ENCODE data around the gene PRAME.
"Not testable (repeated sequence)": the region's sequence is repeated elsewhere in the genome, so short reads cannot be mapped to it uniquely, and the experiment has no call there.

Gene PRAME

DNA sequence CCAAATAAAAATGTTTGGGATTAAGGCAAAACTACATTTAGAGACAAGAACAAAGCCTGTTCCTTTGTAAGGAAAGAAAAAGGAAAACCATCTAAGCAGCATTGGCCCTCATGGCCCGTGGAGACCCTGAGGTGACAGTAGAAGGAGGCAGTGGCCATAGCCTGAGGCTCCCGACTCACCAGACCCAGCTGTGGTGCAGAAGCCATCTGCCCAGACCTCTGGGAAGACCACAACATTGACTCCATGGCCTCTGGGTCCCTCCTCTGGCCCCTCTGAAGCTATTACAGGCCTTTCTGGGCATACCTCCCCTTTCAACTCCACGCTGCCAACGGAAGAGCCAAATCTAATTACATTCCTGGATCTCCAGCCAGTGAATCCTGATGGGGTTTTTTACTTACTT is 6.4 kb downstream of the PRAME start:
- no peak for DNase-seq (ENCODE audit: low read depth in 2 of 2)

DNA sequence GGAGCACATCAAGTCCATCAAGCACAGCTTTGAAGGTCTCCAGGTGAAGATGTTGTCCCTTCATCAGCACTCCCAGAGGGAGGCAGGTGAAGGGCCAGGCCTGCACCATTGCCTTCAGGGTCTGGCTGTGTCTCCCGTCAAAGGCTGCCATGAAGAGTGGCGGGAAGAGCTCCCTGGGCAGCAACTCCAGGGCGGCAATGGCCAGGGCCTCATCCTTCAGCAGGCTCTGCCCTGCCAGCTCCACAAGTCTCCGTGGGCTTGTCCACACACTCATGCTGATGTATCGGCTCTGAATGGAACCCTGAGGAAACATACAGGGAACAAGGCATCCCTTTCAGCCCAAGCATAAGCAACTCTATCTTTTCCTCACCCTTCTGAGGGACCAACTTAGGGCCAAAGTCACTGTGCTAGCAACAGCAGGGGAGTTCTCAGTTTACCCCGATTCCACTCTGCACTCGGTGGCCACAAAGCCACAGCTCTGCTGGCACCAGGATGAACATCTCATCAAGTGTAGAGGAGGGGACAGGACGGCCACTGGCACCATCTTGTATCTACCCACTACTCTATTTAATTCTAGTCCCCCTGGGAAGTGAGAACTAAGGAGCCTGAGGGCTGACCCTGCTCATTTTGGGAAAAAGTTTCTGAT is 8.2 kb downstream of the PRAME start:
- DNase-seq (ENCODE audit: low read depth in 2 of 2), result no peak

DNA sequence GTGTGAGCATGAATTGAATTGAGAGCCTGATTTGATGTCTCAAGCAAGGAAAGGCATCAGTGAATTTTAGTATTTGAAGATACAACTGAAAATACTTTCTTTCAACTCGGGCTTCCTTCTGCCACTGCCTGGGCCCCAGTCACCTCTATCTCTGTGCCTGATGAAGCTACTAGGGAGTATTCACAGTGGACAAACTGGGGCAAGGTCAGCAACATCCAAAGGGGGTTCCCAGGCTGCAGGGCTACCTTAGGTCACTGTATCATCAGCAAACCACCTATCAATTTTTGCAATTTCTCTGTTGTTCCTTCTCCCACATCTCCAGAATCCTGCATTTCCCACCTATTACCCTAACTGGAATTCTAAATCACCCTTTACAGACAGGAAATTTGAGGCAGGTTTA is 10.2 kb downstream of the PRAME start:
- no peak for DNase-seq (ENCODE audit: low read depth in 2 of 2)

DNA sequence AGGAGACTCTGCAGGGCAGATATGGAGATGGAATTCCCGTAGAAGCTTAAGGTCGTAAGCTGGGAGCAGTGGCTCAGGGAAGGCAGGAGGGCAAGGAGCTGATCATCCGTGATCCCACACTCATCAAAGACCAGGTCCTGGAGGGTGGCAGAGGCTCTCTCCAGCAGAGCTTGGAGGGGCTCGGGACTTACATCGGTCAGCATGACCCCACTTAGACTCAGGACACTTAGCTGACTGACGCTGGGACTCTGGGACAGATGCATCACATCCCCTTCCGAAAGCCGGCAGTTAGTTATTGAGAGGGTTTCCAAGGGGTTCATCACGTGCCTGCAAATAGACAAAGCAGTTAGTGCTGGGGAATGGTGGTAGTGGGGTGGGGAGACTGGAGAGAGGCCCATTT is 10.7 kb downstream of the PRAME start:
- DNase-seq (ENCODE audit: low read depth in 2 of 2), result no peak

DNA sequence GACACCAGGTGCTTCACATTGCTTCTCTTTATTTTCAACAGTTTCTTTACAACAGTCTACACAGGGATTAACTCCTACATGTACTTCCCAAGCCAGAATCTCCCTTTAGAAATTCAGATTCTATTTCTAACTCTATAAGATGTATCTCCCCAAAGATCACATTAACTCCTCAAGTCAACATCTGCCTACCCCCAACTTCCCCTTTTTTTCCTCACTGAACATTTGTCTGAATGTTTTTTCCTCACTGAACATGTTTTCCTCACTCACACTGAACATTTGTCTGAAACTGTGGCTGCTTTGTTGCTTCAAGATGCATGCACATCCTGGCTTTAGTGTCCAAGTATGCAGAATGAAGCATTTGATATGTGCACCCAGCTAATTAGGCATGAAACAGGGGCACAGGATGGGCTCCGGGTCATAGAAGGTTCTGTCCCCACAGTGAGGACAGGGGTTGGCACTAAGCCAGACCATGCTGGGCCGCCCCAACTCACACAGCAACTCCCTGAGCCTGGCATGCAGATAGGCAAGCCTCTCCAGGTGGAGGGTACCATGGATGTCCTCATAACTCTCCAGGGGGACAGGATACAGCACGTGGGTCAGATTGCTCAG is 11.3 kb downstream of the PRAME start:
- DNase-seq (ENCODE audit: low read depth in 2 of 2), result no peak

DNA sequence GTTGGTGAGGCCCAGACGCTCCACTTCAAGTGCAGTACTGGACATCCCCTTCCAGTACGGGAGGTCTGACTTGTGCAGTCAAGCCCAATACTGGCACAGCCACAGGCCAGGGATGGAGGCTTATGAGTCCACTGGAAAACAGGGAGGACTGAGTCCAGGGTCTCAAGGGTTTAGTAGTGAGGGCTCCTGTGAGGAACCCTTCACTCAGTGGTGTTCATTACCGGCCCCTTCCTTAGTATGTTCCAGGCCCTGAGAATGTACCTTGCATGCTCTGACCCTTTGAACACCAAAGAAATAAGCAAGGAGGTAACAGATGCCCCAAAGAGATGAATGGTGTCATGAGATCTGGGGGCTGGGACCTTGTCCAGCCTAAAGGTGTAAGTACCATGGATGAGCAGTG is 11.8 kb downstream of the PRAME start:
- DNase-seq (ENCODE audit: low read depth in 2 of 2), result no peak

DNA sequence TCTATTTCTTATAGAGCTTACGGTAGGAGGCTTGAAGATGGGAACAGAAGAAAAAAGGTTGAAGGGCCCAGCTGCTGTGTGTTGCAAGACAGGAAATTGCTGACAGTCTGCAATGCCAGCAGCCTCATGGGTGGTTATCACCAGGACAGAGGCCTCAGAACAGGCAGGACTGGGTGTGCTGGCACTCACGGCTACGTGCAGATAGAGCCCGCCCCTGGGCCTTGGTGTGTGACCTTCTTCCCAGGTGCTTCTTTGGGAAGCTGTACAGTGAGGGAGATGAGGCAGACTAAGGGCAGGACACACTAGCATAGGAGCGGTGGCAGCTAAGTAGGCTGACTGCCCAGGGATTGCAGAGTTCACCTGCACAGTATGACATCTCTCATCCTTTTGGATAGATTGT is 12.6 kb downstream of the PRAME start:
- DNase-seq (ENCODE audit: low read depth in 2 of 2), result no peak

DNA sequence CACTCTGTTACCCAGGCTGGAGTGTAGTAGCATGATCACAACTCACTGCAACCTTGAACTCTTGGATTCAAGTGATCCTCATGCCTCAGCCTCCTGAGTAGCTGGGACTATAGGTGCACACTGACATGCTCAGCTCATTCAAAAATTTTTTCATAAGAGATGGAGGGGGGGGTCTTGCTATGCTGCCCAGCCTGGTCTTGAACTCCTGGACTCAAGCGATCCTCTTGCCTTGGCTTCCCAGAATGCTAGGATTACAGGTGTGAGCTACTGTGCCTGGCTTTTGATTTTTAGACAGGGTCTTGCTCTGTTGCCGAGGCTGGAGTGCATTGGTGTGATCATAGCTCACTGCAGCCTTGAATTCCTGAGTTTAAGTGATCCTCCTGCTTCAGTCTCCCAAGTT is 14.0 kb downstream of the PRAME start:
- DNase-seq (ENCODE audit: low read depth in 2 of 2), result no peak

DNA sequence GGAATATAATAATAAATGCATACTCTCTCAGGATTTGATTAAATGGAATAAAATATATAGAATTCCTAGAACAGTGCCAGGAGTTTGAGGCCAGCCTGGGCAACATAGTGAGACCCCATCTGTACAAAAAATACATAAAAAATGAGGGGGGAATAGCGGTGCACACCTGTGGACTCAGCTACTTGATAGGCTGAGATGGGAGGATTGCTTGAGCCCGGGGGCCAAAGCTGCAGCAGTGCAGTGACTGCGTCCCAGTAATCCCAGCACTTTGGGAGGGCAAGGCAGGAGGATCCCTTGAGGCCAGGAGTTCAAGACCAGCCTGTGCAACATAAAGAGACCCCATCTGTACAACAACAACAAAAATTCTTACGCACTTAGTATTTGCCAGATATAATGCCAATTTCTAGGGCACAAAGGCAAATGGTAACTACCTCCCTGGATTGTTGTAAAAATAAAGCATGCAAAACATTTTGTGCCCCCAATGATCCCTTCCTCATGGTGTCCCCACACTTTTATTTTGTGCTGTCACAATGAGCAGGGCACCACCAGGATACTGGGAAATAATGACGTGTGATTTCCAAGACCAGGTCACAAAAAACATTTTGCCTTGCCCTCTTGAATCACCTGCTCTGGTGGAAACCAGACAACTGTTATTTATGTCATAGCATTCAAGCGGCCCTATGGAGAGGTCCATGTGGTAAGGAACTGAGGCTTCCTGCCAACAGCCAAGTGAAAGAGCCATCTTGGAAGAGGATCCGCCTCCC is 20.7 kb downstream of the PRAME start:
- no peak for DNase-seq (ENCODE audit: low read depth in 2 of 2)

DNA sequence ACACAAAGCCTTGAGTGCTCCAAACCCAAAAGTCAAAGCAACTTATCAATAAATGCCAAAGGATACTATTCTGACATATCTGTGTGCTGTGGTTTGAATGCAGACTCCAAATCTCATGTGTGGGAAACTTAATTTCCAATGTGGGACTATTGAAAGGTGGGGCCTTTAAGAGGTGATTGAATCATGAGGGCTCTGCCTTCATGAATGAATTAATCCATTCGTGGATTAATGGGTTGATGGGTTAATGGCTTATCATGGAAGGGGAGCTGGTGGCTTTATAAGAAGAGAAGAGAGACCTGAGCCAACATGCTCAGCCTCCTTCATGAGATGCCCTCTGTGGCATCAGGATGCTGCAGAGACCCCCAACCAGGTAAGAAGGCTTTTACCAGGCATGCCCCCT is 22.1 kb downstream of the PRAME start:
- DNase-seq (ENCODE audit: low read depth in 2 of 2), result no peak

DNA sequence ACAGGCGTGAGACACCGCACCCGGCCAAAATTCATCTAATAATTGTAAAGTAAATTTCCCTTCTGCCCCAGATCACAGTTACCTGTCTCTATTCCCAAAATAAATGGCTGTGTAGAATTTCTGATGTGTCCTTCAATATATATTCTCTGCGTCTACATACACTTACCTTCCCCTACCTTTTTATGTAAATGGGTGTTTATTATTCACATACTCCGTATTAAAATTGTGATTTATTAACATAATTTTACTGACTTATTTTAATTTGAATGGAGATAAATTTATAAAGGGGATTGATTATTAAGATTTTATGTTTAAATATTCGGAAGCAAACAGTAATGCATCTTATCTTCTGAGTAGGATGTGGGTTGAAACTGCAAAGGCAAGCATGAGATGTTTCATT is 22.6 kb downstream of the PRAME start:
- DNase-seq (ENCODE audit: low read depth in 2 of 2), result no peak

DNA sequence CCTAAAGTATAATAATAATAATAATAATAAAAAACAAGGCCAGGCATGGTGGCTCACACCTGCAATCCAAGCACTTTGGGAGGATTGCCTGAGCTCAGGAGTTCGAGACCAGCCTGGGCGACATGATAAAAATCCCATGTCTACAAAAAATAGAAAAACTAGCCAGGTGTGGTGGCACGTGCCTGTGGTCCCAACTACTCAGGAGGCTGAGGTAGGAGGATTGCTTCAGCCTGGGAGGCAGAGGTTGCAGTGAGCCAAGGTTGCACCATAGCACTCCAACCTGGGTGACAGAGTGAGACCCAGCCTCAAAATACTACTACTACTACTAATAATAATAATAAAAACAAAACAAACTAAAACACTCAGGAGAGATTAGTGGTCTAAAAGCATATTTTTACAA is 23.4 kb downstream of the PRAME start:
- no peak for DNase-seq (ENCODE audit: low read depth in 2 of 2)

DNA sequence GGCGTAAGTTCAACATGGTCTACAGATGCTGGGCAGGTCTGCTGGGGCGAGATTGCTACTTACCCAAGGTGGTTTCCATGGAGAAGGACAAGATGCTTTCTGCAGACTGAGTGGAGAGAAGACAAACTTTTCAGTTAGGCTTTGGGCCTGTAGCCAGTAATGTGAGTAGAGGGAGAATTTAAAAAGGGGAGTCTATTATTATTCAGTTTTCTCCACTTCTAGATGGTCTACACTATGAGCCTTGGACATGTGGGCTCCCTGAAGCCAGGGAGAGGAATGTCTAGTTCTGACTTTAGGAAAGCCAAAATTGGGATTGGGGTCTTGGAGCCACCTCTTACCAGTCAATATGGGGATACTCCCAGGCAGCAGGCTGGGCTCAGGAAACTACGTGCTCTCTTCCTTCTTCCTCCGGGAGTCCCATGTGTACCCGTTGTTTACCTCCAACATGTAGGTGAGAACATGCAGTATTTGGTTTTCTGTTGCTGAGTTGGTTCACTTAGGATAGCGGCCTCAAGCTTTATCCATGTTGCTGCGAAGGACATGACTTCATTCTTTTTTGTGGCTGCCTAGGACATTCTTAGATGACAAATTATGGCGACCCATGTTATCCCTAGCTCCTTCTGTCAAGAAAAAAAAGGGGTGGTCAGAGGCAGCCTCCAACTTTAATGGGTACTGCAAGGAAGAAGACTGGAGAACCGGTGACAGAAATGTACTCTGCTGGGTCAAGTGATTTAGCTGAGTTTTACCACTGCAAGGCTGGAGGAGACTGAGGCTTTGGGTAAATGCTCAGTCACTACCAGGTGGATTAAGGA is 24.3 kb downstream of the PRAME start:
- no peak for DNase-seq (ENCODE audit: low read depth in 2 of 2)

DNA sequence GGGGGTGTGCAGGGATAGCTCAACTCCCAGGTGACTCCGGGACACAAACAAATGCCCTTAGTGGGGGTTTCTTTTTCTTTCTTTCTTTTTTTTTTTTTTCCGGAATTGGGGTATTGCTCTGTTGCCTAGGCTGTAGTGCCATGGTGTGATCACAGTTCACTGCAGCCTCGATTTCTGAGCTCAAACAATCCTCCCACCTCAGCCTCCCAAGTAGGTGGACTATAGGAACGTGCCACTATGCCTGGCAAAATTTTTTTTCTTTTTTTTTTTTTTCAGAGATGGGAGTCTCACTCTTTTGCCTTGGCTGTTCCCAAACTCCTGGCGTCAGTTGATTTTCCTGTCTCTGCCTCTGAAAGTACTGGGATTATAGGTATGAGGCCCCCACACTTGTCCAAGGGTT is 25.2 kb downstream of the PRAME start:
- DNase-seq (ENCODE audit: low read depth in 2 of 2), result no peak

DNA sequence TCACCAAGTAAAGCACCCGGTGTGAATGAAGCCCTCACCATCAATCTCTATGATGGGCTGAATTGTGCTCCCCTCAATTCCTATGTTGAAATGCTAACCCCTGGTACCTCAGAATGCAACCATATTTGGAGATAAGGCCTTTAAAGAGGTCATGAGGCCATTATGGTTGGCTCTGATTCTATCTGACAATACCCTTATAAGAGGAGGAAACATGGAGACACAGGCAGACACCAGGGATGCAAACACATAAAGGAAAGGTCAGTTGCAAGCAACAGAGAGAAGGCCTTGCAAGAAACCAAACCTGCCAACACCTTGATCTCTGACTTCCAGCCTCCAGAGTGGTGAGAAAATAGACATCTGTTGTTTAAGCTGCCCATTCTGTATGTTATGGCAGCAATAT is 25.6 kb downstream of the PRAME start:
- no peak for DNase-seq (ENCODE audit: low read depth in 2 of 2)

DNA sequence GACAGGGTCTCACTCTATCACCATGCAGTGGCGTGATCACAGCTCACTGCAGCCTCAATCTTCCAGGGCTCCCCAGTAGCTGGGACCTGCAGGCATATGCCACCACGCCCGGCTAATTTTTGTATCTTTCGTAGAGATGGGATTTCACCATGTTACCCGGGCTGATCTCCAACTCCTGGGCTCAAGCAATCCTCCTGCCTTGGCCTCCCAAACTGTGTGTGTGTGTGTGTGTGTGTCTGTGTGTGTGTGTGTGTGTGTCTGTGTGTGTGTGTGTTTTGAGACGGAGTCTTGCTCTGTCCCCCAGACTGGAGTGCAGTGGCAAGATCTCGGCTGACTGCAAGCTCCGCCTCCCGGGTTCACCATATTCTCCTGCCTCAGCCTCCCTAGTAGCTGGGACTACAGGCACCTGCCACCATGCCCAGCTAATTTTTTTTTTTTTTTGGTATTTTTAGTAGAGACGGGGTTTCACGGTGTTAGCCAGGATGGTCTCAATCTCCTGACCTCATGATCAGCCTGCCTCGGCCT is 26.5 kb downstream of the PRAME start:
- DNase-seq (ENCODE audit: low read depth in 2 of 2), result not testable (repeated sequence)

DNA sequence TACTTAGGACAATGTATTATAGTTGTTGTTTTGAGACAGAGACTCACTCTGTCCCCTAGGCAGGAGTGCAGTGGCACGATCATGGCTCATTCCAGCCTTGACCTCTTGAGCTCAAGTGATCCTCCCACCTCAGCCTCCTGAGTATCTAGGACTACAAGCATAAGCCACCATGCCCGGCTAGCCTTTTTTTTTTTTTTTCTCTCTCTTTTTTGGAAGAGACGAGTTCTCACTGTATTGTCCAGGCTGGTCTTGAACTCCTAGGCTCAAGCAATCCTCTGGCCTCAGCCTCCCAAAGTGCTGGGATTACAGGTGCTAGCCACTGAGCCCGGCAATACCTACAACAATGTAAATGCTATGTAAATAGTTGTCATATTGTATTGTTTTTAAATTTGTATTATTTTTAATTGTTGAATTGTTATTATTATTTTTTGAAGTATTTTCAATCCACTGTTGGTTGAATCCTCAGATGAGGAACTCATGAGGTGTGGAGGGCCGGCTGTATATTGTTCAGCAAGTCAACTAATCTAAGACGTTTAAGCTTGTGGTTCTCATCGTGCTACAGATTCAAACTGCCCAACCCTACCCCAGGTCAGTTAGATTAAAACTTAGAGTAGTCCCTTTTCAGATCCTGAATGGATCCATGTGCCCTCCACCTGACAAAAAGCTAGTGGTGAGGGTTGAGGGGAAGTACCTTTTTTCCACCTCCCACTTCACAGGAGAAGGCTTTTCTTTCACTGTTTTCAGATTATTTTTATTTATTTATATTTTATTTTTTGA is 27.1 kb downstream of the PRAME start:
- DNase-seq (ENCODE audit: low read depth in 2 of 2), result no peak

DNA sequence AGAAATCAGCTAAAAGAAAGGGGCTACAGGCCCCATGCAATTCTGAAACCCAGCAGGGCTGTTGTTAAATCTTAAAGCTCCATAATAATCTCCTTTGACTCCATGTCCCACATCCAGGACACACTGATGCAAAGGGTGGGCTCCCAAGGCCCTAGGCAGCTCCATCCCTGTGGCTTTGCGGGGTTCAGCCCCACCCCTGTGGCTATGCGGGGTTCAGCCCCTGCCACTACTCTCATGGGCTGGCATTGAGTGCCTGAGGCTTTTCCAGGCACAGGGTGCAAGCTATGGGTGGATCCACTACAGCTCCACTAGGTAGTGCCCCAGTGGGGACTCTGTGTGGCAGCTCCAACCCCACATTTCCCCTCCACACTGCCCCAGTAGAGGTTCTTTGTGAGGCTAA is 30.3 kb downstream of the PRAME start:
- DNase-seq (ENCODE audit: low read depth in 2 of 2), result no peak

DNA sequence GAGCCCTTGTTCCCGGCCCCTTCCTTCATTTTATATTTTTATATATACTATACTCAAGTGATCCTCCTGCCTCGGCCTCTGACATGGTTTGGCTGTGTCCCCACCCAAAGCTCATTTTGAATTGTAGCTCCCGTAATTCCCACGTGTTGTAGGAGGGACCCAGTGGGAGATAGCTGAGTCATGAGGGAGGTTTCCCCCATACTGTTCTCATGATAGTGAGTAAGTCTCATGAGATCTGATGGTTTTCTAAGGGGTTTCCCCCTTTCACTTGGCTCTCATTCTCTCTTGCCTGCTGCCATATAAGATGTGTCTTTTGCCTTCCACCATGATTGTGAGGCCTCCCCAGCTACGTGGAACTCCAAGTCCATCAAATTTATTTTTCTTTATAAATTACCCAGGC is 31.8 kb downstream of the PRAME start:
- no peak for DNase-seq (ENCODE audit: low read depth in 2 of 2)

DNA sequence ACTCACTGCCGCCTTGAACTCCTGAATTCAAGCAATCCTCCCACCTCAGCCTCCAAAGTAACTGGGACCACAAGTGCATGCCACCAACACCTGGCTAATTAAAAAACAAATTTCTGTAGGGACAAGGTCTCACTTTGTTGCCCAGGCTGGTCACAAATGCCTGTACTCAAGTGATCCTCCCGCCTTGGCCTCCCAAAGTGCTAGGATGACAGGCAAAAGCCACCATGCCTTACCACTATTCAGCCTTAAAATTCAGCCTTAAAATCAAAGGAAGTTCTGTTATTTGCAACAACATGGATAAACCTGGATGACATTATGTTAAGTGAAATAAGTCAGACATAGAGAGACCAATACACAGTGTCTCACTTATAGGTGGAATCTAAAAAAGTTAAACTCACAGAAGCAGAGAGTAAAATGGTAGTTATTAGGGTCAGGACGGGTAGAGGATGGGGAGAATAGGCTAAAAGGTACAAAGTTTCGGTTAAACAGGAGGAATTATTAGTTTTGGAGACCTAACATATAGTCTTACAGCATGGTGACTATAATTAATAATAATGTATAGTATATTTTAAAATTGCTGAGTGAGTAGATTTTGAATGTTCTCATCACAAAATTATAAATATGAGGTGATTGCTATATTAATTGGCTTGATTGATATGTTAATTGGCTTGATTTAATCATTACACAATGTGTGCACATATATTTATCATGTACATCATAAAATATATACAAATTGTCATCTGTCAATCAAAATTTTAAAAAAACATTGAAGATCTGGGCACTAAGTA is 32.7 kb downstream of the PRAME start:
- DNase-seq (ENCODE audit: low read depth in 2 of 2), result no peak

DNA sequence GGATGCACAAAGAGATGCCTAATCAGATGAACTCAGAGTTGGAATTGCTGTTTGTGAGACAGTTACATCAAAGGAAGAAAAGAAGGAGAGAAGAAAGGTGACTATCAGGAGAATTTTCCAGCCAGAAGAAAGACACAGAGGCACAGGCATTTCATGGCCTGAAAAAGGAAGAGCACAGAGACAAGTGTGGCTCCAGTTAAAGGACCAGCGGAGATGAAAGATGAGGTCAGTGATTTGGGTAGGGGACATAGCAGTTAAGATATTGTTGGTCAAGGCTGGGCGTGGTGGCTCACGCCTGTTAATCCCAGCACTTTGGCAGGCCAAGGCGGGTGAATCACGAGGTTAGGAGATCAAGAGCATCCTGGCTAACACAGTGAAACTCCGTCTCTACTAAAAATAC is 35.6 kb downstream of the PRAME start:
- no peak for DNase-seq (ENCODE audit: low read depth in 2 of 2)
